H1 (cell line): ENCODE measurements around the gene PSMD5. TPM values are rescaled to one million over a fixed set of nuclear protein-coding genes. Genes with fewer than 3 reads are reported as not detected.

Experiments
- CTCF ChIA-PET: fragments of 300-600 bp; sonication (Branson Sonifier 250); formaldehyde crosslinking; loops from one replicate; lab custom pipeline; 2021; ENCODE audit not compliant: partially characterized antibody; lab: Charles Lee
- POLR2A ChIA-PET: fragments of 300-600 bp; sonication (Branson Sonifier 250); formaldehyde crosslinking; loops from one replicate; lab custom pipeline; 2021; ENCODE audit warnings: inconsistent platforms; ENCODE audit not compliant: partially characterized antibody; lab: Charles Lee
- DNase-seq, 2 experiments: peaks; one replicate each; pipeline versions ENCODE4 v3.0.0 to v3.0.0-alpha.2; 2010 to 2022; ENCODE audit warnings: low spot score in 2 of 2, low read depth in 1 of 2, mixed read lengths in 1 of 2
- FAIRE-seq: peaks from 2 replicates; lab custom pipeline; 2011; peaks lifted over from hg19 to GRCh38; lab: Jason Lieb, UNC
- H2AFZ ChIP-seq: 2 replicates; pipeline ENCODE4 v1.8.1; 2012; ENCODE audit warnings: low read length, inconsistent platforms
- H2AK5ac ChIP-seq: 2 replicates; pipeline ENCODE4 v1.6.1; 2013; ENCODE audit warnings: low read depth, low read length
- H2BK120ac ChIP-seq: replicated peaks from 2 replicates; pipeline ENCODE3; 2013; ENCODE audit warnings: low read depth, low read length, inconsistent platforms
- H2BK12ac ChIP-seq: 2 replicates; pipeline ENCODE4 v1.6.1; 2013; ENCODE audit warnings: low read depth, low read length
- H2BK15ac ChIP-seq: 2 replicates; pipeline ENCODE4 v1.6.1; 2013; ENCODE audit warnings: low read length
- H2BK20ac ChIP-seq: 2 replicates; pipeline ENCODE4 v1.6.1; 2013; ENCODE audit warnings: low read length
- H2BK5ac ChIP-seq: 2 replicates; pipeline ENCODE4 v1.6.1; 2013; ENCODE audit warnings: low read depth, low read length
- H3K14ac ChIP-seq: 2 replicates; pipeline ENCODE4 v1.6.1; 2013; ENCODE audit warnings: inconsistent platforms; ENCODE audit not compliant: insufficient read length
- H3K18ac ChIP-seq: 2 replicates; pipeline ENCODE4 v1.6.1; 2013; ENCODE audit warnings: low read length; ENCODE audit errors: extremely low read depth
- H3K23ac ChIP-seq: 2 replicates; pipeline ENCODE4 v1.6.1; 2013; ENCODE audit warnings: inconsistent platforms; ENCODE audit not compliant: insufficient read length
- H3K23me2 ChIP-seq: 2 replicates; pipeline ENCODE4 v1.6.1; 2013; ENCODE audit warnings: low read depth, low read length
- H3K27ac ChIP-seq: 2 replicates; pipeline ENCODE4 v1.6.1; 2011; ENCODE audit warnings: low read depth, low read length, inconsistent platforms
- H3K27me3 ChIP-seq, 4 experiments: replicated peaks in 1 of 4; 1 replicate in 1 of 4; 2 replicates in 3 of 4; pipeline versions ENCODE4 v1.6.1 to v1.8.1; 2011 to 2013; ENCODE audit warnings: low read length in 3 of 4, mild to moderate bottlenecking in 3 of 4, inconsistent platforms in 2 of 4, mixed read lengths in 2 of 4, moderate library complexity in 1 of 4; ENCODE audit not compliant: control insufficient read depth in 3 of 4, insufficient read depth in 3 of 4; ENCODE audit errors: extremely low read depth in 1 of 4
- H3K36me3 ChIP-seq, 4 experiments: 2 replicates each; pipeline versions ENCODE4 v1.6.1 to v1.8.1; 2011 to 2013; ENCODE audit warnings: mild to moderate bottlenecking in 4 of 4, low read length in 3 of 4, moderate library complexity in 2 of 4, control low read depth in 1 of 4, inconsistent platforms in 1 of 4; ENCODE audit not compliant: insufficient read depth in 4 of 4, control insufficient read depth in 2 of 4
- H3K4ac ChIP-seq: replicated peaks from 2 replicates; pipeline ENCODE3; 2013; ENCODE audit warnings: low read length, low read depth, mixed read lengths, inconsistent platforms; ENCODE audit not compliant: insufficient read length
- H3K4me1 ChIP-seq, 4 experiments: replicated peaks in 1 of 4; 1 replicate in 1 of 4; 2 replicates in 3 of 4; pipeline versions ENCODE4 v1.6.1 to v1.8.1; 2011 to 2013; ENCODE audit warnings: low read length in 3 of 4, inconsistent platforms in 2 of 4, mixed read lengths in 1 of 4; ENCODE audit not compliant: insufficient read depth in 4 of 4, control insufficient read depth in 3 of 4
- H3K4me2 ChIP-seq, 2 experiments: 2 replicates each; pipeline versions ENCODE4 v1.6.1 to v1.8.1; 2011 to 2013; ENCODE audit warnings: low read depth in 2 of 2, low read length in 2 of 2, control low read depth in 1 of 2, inconsistent platforms in 1 of 2, mild to moderate bottlenecking in 1 of 2; ENCODE audit not compliant: insufficient read depth in 1 of 2
- H3K4me3 ChIP-seq, 4 experiments: fragments of 200-600, 300-600 bp in 1 of 4; sonication (generic), shearing (Covaris generic), sonication (Bioruptor Twin) in 1 of 4; 2 replicates each; pipeline versions ENCODE4 v1.5.1 to v1.8.1; 2011 to 2016; ENCODE audit warnings: low read length in 4 of 4, low read depth in 3 of 4, control low read depth in 2 of 4, inconsistent platforms in 2 of 4, mild to moderate bottlenecking in 2 of 4, mixed read lengths in 1 of 4, moderate library complexity in 1 of 4; ENCODE audit not compliant: insufficient read depth in 2 of 4; ENCODE audit errors: extremely low read depth in 1 of 4
- H3K56ac ChIP-seq: replicated peaks from 2 replicates; pipeline ENCODE3; 2013; ENCODE audit warnings: low read depth, mild to moderate bottlenecking, mixed read lengths, low read length, inconsistent platforms; ENCODE audit not compliant: insufficient read length
- H3K79me1 ChIP-seq: 2 replicates; pipeline ENCODE4 v1.6.1; 2013; ENCODE audit warnings: low read depth, low read length, control low read depth
- H3K79me2 ChIP-seq, 2 experiments: 2 replicates each; pipeline versions ENCODE4 v1.6.1 to v1.8.1; 2012 to 2013; ENCODE audit warnings: low read length in 2 of 2, mild to moderate bottlenecking in 2 of 2, inconsistent platforms in 1 of 2; ENCODE audit not compliant: insufficient read depth in 2 of 2, control insufficient read depth in 1 of 2
- H3K9ac ChIP-seq, 4 experiments: replicated peaks in 1 of 4; 1 replicate in 1 of 4; 2 replicates in 3 of 4; pipeline versions ENCODE4 v1.6.1 to v1.8.1; 2011 to 2013; ENCODE audit warnings: low read depth in 3 of 4, low read length in 3 of 4, control low read depth in 2 of 4, mild to moderate bottlenecking in 2 of 4, moderate library complexity in 2 of 4, inconsistent platforms in 1 of 4; ENCODE audit errors: extremely low read depth in 1 of 4
- H3K9me3 ChIP-seq, 2 experiments: 2 replicates each; pipeline versions ENCODE4 v1.6.1 to v1.8.1; 2012 to 2013; ENCODE audit warnings: mild to moderate bottlenecking in 2 of 2, moderate library complexity in 2 of 2, control low read depth in 1 of 2, inconsistent platforms in 1 of 2, low read depth in 1 of 2, low read length in 1 of 2, mixed read lengths in 1 of 2; ENCODE audit not compliant: insufficient read depth in 2 of 2
- H4K20me1 ChIP-seq, 2 experiments: replicated peaks in 1 of 2; 2 replicates each; pipeline versions ENCODE3 to v1.8.1; 2011 to 2013; ENCODE audit warnings: inconsistent platforms in 2 of 2, low read length in 2 of 2, mild to moderate bottlenecking in 1 of 2; ENCODE audit not compliant: insufficient read depth in 2 of 2, control insufficient read depth in 1 of 2
- H4K5ac ChIP-seq: 2 replicates; pipeline ENCODE4 v1.6.1; 2013; ENCODE audit warnings: low read length, low read depth, mixed read lengths, inconsistent platforms; ENCODE audit not compliant: insufficient read length
- H4K8ac ChIP-seq: 2 replicates; pipeline ENCODE4 v1.8.0; 2013; ENCODE audit warnings: mild to moderate bottlenecking, moderate library complexity, low read length, inconsistent platforms; ENCODE audit not compliant: insufficient read depth; ENCODE audit errors: extremely low read depth
- H4K91ac ChIP-seq: replicated peaks from 2 replicates; pipeline ENCODE3; 2013; ENCODE audit warnings: low read length, mixed read lengths, inconsistent platforms; ENCODE audit not compliant: insufficient read length
- BCL11A ChIP-seq, 2 experiments: IDR thresholded peaks; one replicate each; pipeline ENCODE4 v1.6.1; 2011; ENCODE audit warnings: low read depth in 2 of 2, low read length in 2 of 2, mild to moderate bottlenecking in 2 of 2
- CHD2 ChIP-seq: IDR thresholded peaks from 2 replicates; pipeline ENCODE4 v1.6.1; 2012; ENCODE audit warnings: low read length, improper control_type of control experiment
- EP300 ChIP-seq, 2 experiments: IDR thresholded peaks; 1 replicate in 1 of 2; 2 replicates in 1 of 2; pipeline ENCODE4 v1.6.1; 2011 to 2012; ENCODE audit warnings: low read depth in 2 of 2, low read length in 2 of 2, mild to moderate bottlenecking in 2 of 2, borderline replicate concordance in 1 of 2, inconsistent platforms in 1 of 2, moderate library complexity in 1 of 2
- GABPA ChIP-seq: IDR thresholded peaks from 2 replicates; pipeline ENCODE4 v1.6.1; 2011; ENCODE audit warnings: mild to moderate bottlenecking, low read length, moderate library complexity, borderline replicate concordance; ENCODE audit not compliant: insufficient read depth
- JUND ChIP-seq: IDR thresholded peaks from 2 replicates; pipeline ENCODE4 v1.6.1; 2011; ENCODE audit warnings: mild to moderate bottlenecking, improper control_type of control experiment, low read length
- KDM1A ChIP-seq: fragments of 200-600, 300-600 bp; sonication (generic); IDR thresholded peaks from 2 replicates; pipeline ENCODE4 v1.7.1; 2016; ENCODE audit warnings: mild to moderate bottlenecking, low read length, borderline replicate concordance
- NANOG ChIP-seq: IDR thresholded peaks from 2 replicates; pipeline ENCODE4 v1.6.1; 2011; ENCODE audit warnings: low read length, low read depth, mild to moderate bottlenecking, inconsistent platforms; ENCODE audit not compliant: insufficient read depth, poor library complexity, severe bottlenecking
- RFX5 ChIP-seq: IDR thresholded peaks from 2 replicates; pipeline ENCODE4 v1.6.1; 2011; ENCODE audit warnings: low read depth, low read length, improper control_type of control experiment, borderline replicate concordance
- RNF2 ChIP-seq: fragments of 200-900, 300-1000 bp; sonication (generic); IDR thresholded peaks from 2 replicates; pipeline ENCODE4 v1.7.1; 2016; ENCODE audit warnings: borderline replicate concordance, low read depth, mild to moderate bottlenecking, antibody characterized with exemption, low read length; ENCODE audit not compliant: poor library complexity, severe bottlenecking; ENCODE audit errors: missing control alignments
- ZNF274 ChIP-seq: IDR thresholded peaks from 2 replicates; pipeline ENCODE4 v1.7.0; 2012; ENCODE audit warnings: low read length, borderline replicate concordance; ENCODE audit errors: extremely low read depth
- WGBS, 2 experiments: shearing (Covaris generic) in 1 of 2; methylation state at CpG; one replicate each; pipeline versions ENCODE4 v1.1.6 to v1.1.7; 2013 to 2015; ENCODE audit warnings: low lambda C conversion rate in 2 of 2, mixed read lengths in 2 of 2, inconsistent platforms in 1 of 2, low coverage in 1 of 2, missing lambda C conversion rate in 1 of 2; ENCODE audit not compliant: insufficient replicate concordance in 2 of 2, insufficient coverage in 1 of 2, insufficient read length in 1 of 2; ENCODE audit errors: extremely low coverage in 1 of 2, missing lambda C conversion rate in 1 of 2; 5-methylcytosine and 5-hydroxymethylcytosine counted together
- polyA plus RNA-seq, 7 experiments: library from polyadenylated mRNA; depleted of rRNA in 3 of 7; stranded (reverse) in 5 of 7; unstranded in 2 of 7; fragments of >200 nt in 5 of 7; fragments of 200-250 nt in 2 of 7; gene quantifications; 1 replicate in 5 of 7; 2 replicates in 1 of 7; 4 replicates in 1 of 7; pipeline versions ENCODE4 v1.2.1 to v1.2.3, GENCODE V29; 2011 to 2013; ENCODE audit warnings: missing spikeins in 2 of 7, mixed read lengths in 2 of 7
- total RNA-seq: library from RNA; stranded (reverse); fragmentation: NEBNext Ultra II Directional; extraction: Animal tissue kit (Norgen Biotek cat#: 25700); gene quantifications from 2 replicates; pipeline ENCODE4 v1.2.1, GENCODE V29; 2021
- TF ChIP-seq, protein P1 (sequence below): IDR thresholded peaks from 2 replicates; pipeline ENCODE4 v1.6.1; 2012; ENCODE audit warnings: inconsistent platforms

PSMD5 gene
- total and polyA plus RNA-seq, 2 of the 8 experiments (the other 6 are each of a cell fraction or from before 2014, with no cell fraction given): 19.2 to 30.5 TPM

DNA sequence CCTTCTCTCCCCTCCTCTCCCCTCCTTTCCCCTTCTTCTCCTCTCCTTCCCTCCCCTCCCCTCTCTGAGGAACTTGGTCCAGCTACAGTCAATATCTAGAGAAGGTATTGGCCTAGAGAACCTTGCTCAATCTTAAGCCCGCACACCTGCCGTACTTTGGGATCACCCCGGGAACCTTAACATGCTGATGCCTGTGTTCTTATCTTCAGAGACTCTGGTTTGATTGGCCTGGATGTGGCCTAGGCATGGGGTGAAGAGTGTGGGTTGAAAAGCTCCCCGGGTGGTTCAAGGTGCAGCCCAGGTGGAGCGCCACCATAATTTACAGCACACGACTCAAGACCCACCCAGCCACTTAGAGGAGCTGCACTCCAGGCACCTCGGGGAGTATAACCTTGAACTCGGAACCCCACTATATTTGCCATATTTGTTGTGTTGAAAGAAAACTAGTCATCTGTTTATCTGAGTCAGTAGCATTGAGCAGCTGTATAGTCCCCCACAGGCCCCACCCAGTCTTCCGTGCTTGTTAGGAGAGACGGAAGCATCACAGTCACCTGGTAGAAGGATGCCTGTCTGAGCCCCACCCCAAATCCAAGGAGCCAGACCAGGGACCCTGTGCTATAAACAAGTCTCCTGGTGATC lies 48.6 kb upstream of the PSMD5 start:
- Histone ChIP-seq H4K5ac (no peak overlapping the region), H2BK20ac (no peak overlapping the region), H3K4me1 (peaks cover 0 to 6% (median 5%) of the 10 kb centered on the region in 4 experiments; a peak in 6 of 7 replicates), H2BK12ac (no peak overlapping the region), H3K56ac (no peak overlapping the region), H2BK5ac (no peak overlapping the region), H2BK120ac (no peak overlapping the region), H2AFZ (no peak overlapping the region), H2AK5ac (no peak overlapping the region), H2BK15ac (no peak overlapping the region), H3K4ac (no peak overlapping the region), H3K79me2 (no peaks in the 10 kb centered on the region), H4K20me1 (no peaks in the 10 kb centered on the region), H3K9me3 (no peaks in the 10 kb centered on the region), H4K91ac (no peak overlapping the region), H3K14ac (no peak overlapping the region), H3K4me3 (no peak overlapping the region), H3K79me1 (no peaks in the 10 kb centered on the region), H3K9ac (no peak overlapping the region), H3K27me3 (peaks cover 0 to 21% (median 15%) of the 10 kb centered on the region in 4 experiments; a peak in 5 of 7 replicates), H3K23ac (no peak overlapping the region), H3K4me2 (no peak overlapping the region), H3K27ac (no peak overlapping the region), H4K8ac (no peak overlapping the region), H3K36me3 (no peaks in the 10 kb centered on the region), H3K23me2 (peaks cover 3% of the 10 kb centered on the region; the same call in 1 of the 2 replicates), H3K18ac (no peak overlapping the region)
- ChIA-PET POLR2A (interaction anchor here (1.3 to 2.0 kb wide), 4 partner anchors 10 to 18 kb away, joined by 3 to 7 read pairs (median 5); no protein-coding TSS in a partner anchor), CTCF (interaction anchor here (0.6 to 1.5 kb wide), 5 partner anchors 11 to 164 kb away, joined by 3 to 7 read pairs (median 4); no protein-coding TSS in a partner anchor)
- FAIRE-seq (no peak), DNase-seq (no peak)
- WGBS, 2 experiments: 92% methylated on average over 10 of the region's 10 CpGs; no CpG with 5 or more reads in 1 of the 2 experiments
- TF ChIP-seq CHD2 (no peak), NANOG (no peak), RFX5 (no peak), JUND (no peak), EP300 (IDR thresholded peaks at IDR 0.05; ENCODE audit: borderline replicate concordance in 1 of 2, low read depth in 2 of 2, low read length in 2 of 2) (no peak), ZNF274 (no peak), RNF2 (no peak), BCL11A (IDR thresholded peaks at IDR 0.05; ENCODE audit: low read depth in 2 of 2, low read length in 2 of 2) (no peak), GABPA (no peak), KDM1A (no peak)
- TF ChIP-seq, protein P1, sequence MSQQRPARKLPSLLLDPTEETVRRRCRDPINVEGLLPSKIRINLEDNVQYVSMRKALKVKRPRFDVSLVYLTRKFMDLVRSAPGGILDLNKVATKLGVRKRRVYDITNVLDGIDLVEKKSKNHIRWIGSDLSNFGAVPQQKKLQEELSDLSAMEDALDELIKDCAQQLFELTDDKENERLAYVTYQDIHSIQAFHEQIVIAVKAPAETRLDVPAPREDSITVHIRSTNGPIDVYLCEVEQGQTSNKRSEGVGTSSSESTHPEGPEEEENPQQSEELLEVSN: no peak
